AG04450 (cell line): Measurements from ENCODE around the gene CEBPB. TPM values are rescaled to one million over a fixed set of nuclear protein-coding genes. Genes with fewer than 3 reads are reported as not detected.
"Not testable (repeated sequence)": the region's sequence is repeated elsewhere in the genome, so short reads cannot be mapped to it uniquely, and the experiment has no call there.

Source experiments
- CTCF ChIA-PET: fragments of 300-600, 350-600 bp; formaldehyde crosslinking; extraction: SDS; loops from one replicate; lab custom pipeline; 2022; ENCODE audit warnings: antibody characterized with exemption, inconsistent platforms; lab: Charles Lee
- POLR2A ChIA-PET: fragments of 350-600 bp; formaldehyde crosslinking; extraction: SDS; loops from one replicate; lab custom pipeline; 2021; ENCODE audit warnings: antibody characterized with exemption, inconsistent platforms; lab: Yijun Ruan, JAX
- DNase-seq: peaks from one replicate; pipeline ENCODE4 v3.0.0-alpha.2; 2011; ENCODE audit warnings: low read depth, low spot score
- H3K27ac ChIP-seq: one replicate; pipeline ENCODE4 v1.5.1; 2012; ENCODE audit warnings: low read depth, low read length, control low read depth
- H3K27me3 ChIP-seq: one replicate; pipeline ENCODE4 v1.6.0; 2012; ENCODE audit warnings: low read length; ENCODE audit not compliant: control insufficient read depth, insufficient read depth
- H3K4me3 ChIP-seq: 2 replicates; pipeline ENCODE4 v1.5.1; 2011; ENCODE audit warnings: mild to moderate bottlenecking, low read depth, low read length, control low read depth
- H3K9me3 ChIP-seq: 2 replicates; pipeline ENCODE4 v1.5.1; 2012; ENCODE audit warnings: low read length; ENCODE audit not compliant: control insufficient read depth, insufficient read depth
- polyA plus RNA-seq: library from polyadenylated mRNA; depleted of rRNA; stranded (reverse); fragments of >200 nt; gene quantifications from 2 replicates; pipeline ENCODE4 v1.2.3, GENCODE V29; 2011
- TF ChIP-seq, protein P1 (sequence below): IDR thresholded peaks from 2 replicates; pipeline ENCODE4 v1.5.1; 2011; ENCODE audit warnings: low read depth, low read length, control low read depth, inconsistent platforms

The CEBPB gene
- polyA plus RNA-seq, 1 experiment: 19.1 TPM

DNA sequence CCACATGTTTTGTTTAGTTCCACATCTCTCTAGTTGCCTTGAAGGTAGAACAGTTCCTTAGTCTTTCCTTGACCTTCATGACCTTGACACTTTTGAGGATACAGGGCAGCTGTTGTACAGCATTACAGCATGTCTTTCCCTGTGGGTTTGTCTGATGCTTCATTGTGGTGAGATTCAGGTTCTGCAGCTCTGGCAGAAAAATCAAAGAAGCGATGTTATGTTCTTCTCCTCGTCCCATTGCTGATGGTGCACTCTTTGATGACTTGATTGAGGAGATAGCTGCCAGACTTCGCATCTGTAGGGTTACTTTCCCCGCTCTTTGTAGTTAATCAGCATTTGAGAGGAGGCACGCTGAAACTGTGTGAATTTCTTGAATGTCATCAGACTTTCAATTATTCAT, 12.0 kb downstream of the CEBPB start:
- Histone ChIP-seq H3K27me3 (no peaks in the 10 kb centered on the region), H3K27ac (no peak overlapping the region), H3K9me3 (peaks cover 19% of the 10 kb centered on the region), H3K4me3 (no peak overlapping the region)
- ChIA-PET CTCF (interaction anchor here (1.3 kb wide), 2 partner anchors 24 to 262 kb away, joined by 3 read pairs; no protein-coding TSS in a partner anchor), POLR2A (no interaction called here)
- no peak for DNase-seq
- TF ChIP-seq, protein P1, sequence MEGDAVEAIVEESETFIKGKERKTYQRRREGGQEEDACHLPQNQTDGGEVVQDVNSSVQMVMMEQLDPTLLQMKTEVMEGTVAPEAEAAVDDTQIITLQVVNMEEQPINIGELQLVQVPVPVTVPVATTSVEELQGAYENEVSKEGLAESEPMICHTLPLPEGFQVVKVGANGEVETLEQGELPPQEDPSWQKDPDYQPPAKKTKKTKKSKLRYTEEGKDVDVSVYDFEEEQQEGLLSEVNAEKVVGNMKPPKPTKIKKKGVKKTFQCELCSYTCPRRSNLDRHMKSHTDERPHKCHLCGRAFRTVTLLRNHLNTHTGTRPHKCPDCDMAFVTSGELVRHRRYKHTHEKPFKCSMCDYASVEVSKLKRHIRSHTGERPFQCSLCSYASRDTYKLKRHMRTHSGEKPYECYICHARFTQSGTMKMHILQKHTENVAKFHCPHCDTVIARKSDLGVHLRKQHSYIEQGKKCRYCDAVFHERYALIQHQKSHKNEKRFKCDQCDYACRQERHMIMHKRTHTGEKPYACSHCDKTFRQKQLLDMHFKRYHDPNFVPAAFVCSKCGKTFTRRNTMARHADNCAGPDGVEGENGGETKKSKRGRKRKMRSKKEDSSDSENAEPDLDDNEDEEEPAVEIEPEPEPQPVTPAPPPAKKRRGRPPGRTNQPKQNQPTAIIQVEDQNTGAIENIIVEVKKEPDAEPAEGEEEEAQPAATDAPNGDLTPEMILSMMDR: no peak

DNA sequence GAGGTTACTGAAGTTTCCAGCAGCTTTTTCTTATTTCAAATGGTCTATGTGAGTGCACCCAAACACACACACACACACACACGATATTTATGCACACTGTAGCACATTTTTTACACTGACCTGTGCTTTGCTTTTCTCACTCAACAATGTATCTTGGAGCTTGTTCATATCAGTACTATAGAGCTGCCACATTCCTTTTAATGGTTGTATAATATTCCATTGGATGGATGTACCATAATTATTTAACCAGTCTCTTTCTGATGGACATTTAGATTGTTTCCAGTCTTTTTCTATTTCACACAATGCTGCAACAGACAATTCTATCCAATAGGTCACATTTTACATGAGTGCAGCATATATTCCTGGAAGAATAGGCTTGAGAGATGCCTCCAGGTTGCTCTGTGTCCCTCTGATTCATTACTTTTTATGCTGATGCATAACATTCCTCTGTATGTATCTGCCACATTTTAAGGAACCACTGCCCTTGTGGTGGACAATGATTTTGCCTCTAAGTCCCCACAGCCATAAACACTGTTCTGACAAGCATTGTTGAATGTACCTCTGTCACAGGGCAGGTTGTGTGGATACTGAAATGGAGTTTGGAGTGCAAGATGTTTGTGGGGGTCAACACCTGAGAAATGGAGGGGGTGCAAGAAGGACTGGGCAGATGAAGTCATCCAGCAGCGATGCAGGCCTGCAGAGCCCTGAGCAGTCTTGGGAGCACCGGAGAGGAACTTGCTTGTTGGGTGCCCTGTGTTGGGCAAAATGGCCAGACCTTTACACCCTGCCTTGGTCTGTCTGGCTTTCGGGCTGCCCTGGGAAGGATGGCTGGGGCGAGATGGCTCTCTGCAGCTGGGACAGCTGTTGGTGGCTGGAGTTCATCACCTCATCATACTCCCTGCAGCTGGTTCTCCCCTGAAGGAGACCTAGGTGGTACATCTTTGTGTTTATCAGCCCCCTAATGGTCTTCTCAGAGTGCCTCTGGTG, 13.6 kb downstream of the CEBPB start:
- Histone ChIP-seq H3K9me3 (peaks cover 12% of the 10 kb centered on the region), H3K27me3 (no peaks in the 10 kb centered on the region), H3K4me3 (no peak overlapping the region), H3K27ac (no peak overlapping the region)
- DNase-seq: no peak
- ChIA-PET POLR2A (no interaction called here), CTCF (no interaction called here)
- TF ChIP-seq, protein P1: no peak

DNA sequence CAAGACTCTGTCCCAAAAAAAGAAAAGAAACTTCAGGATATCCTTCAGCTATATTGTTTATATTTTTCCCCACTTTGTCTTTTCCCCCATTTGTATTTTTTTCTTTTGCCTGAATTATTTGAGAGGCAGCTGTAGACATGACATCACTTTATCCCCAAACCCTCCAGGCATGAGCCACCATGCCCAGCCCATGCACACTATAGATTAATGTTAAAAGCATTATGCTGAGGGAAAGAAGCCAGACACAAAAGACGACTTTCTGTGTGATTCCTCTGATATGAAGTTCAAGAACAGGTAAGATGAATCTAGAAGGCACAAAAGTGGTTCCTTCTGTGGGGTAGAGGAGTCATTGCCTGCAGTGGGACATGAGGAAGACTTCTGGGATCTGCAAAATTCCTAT, 16.4 kb downstream of the CEBPB start:
- TF ChIP-seq, protein P1: no peak
- CTCF ChIA-PET: no interaction called here
- H3K4me3 ChIP-seq: no peak overlapping the region
- H3K27ac ChIP-seq: no peak overlapping the region
- H3K27me3 ChIP-seq: no peaks in the 10 kb centered on the region
- DNase-seq: no peak
- POLR2A ChIA-PET: no interaction called here
- H3K9me3 ChIP-seq: peaks cover 12% of the 10 kb centered on the region

DNA sequence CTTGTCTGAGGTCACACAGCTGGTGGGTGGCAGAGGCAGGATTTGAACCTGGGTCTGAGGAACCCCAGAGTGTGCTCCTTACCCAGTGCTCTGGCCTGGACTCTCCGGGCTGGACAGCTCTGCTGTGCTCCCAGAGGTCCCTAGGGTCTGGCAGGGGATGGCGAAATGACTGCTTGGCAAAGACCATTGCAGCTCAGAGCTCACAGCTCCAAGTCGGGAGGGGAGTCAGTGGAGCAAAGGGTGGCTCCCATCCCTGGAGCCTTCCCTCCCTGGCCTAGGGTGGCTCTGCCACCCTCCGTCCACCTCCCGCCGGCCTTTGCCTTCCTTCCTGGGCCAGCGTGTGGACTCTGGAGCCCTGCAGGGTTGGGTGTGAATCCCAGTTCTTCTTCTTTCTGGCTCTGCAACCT, 17.5 kb downstream of the CEBPB start:
- no peak for DNase-seq
- POLR2A ChIA-PET: interaction anchor here (0.5 to 1.1 kb wide), 3 partner anchors 8 to 236 kb away, joined by 3 to 4 read pairs (median 4); no protein-coding TSS in a partner anchor
- CTCF ChIA-PET: no interaction called here
- Histone ChIP-seq H3K27ac (no peak overlapping the region), H3K4me3 (no peak overlapping the region), H3K9me3 (peaks cover 11% of the 10 kb centered on the region), H3K27me3 (no peaks in the 10 kb centered on the region)
- TF ChIP-seq, protein P1: no peak

DNA sequence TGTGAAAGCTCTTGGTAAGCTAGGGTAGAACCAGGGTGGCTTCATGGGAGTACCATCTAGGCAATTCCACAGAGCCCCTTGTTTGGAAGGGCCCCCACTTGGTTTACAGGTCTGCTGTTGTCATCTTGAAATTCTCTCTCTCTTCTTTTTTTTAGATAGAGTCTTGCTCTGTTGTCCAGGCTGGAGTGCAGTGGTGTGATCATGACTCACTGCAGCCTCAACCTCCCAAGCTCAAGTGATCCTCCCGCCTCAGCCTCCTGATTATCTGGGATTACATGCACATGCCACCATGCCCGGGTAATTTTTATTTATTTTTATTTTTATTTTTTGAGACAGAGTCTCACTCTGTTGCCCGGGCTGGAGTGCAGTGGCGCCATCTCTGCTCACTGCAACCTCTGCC, 18.2 kb downstream of the CEBPB start:
- DNase-seq, POLR2A ChIA-PET, H3K27me3 ChIP-seq, H3K27ac ChIP-seq, H3K4me3 ChIP-seq, H3K9me3 ChIP-seq, CTCF ChIA-PET: not testable (repeated sequence)
